Neural cell (in vitro differentiated cells): ENCODE results near the gene TMEFF2.

ENCODE experiments used
- TAF1 ChIP-seq: IDR thresholded peaks from 2 replicates; pipeline ENCODE4 v1.6.1; 2012; ENCODE audit warnings: low read depth
- TF ChIP-seq, protein P1 (sequence below): fragments of 450-650 bp; IDR thresholded peaks from 2 replicates; pipeline ENCODE4 v1.5.1; 2014; ENCODE audit warnings: antibody characterized with exemption, mild to moderate bottlenecking, moderate library complexity; ENCODE audit not compliant: poor library complexity, severe bottlenecking
- TF ChIP-seq, protein P2 (sequence below): IDR thresholded peaks from 2 replicates; pipeline ENCODE4 v1.6.1; 2012; ENCODE audit warnings: borderline replicate concordance

DNA sequence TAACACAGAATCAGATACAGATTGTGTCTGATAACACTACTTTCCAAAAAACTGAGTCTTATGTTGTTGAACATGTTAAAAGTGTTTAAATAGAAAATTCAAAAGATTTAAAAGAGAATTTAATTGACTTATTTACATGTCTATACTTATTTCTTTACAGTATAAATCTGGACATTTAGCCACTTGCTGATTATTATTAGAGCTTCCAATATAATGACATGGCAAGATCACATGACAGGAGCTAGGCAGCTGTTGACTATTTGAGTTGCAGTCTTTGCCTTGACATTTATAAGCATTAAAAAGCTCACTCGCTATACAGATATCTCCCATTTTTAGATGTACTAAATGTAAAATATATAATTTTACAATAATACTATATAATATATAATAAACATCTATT, 6.4 kb upstream of the TMEFF2 start:
- TF ChIP-seq, protein P1, sequence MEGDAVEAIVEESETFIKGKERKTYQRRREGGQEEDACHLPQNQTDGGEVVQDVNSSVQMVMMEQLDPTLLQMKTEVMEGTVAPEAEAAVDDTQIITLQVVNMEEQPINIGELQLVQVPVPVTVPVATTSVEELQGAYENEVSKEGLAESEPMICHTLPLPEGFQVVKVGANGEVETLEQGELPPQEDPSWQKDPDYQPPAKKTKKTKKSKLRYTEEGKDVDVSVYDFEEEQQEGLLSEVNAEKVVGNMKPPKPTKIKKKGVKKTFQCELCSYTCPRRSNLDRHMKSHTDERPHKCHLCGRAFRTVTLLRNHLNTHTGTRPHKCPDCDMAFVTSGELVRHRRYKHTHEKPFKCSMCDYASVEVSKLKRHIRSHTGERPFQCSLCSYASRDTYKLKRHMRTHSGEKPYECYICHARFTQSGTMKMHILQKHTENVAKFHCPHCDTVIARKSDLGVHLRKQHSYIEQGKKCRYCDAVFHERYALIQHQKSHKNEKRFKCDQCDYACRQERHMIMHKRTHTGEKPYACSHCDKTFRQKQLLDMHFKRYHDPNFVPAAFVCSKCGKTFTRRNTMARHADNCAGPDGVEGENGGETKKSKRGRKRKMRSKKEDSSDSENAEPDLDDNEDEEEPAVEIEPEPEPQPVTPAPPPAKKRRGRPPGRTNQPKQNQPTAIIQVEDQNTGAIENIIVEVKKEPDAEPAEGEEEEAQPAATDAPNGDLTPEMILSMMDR: no peak
- TF ChIP-seq TAF1: no peak
- TF ChIP-seq, protein P2, sequence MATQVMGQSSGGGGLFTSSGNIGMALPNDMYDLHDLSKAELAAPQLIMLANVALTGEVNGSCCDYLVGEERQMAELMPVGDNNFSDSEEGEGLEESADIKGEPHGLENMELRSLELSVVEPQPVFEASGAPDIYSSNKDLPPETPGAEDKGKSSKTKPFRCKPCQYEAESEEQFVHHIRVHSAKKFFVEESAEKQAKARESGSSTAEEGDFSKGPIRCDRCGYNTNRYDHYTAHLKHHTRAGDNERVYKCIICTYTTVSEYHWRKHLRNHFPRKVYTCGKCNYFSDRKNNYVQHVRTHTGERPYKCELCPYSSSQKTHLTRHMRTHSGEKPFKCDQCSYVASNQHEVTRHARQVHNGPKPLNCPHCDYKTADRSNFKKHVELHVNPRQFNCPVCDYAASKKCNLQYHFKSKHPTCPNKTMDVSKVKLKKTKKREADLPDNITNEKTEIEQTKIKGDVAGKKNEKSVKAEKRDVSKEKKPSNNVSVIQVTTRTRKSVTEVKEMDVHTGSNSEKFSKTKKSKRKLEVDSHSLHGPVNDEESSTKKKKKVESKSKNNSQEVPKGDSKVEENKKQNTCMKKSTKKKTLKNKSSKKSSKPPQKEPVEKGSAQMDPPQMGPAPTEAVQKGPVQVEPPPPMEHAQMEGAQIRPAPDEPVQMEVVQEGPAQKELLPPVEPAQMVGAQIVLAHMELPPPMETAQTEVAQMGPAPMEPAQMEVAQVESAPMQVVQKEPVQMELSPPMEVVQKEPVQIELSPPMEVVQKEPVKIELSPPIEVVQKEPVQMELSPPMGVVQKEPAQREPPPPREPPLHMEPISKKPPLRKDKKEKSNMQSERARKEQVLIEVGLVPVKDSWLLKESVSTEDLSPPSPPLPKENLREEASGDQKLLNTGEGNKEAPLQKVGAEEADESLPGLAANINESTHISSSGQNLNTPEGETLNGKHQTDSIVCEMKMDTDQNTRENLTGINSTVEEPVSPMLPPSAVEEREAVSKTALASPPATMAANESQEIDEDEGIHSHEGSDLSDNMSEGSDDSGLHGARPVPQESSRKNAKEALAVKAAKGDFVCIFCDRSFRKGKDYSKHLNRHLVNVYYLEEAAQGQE: no peak
